Temporal lobe (tissue), 1 donor: ENCODE data around the gene PYURF. TPM values are rescaled to one million over a fixed set of nuclear protein-coding genes. Genes with fewer than 3 reads are reported as not detected.

Source experiments
- total RNA-seq: library from RNA; depleted of rRNA; stranded (reverse); fragments of >200 nt; gene quantifications from one replicate; pipeline ENCODE4 v1.2.3, GENCODE V29; 2014

Gene PYURF
- total RNA-seq, 1 donor from 2014 or later = 66.6 TPM

Other genes with a start within 250 kb of the PYURF start
- gene PPM1K, start 239.2 kb downstream of the PYURF start, total RNA-seq = 86.1 TPM
- 3.9 TPM for gene HERC6, start 144.9 kb downstream of the PYURF start, total RNA-seq
- 2.0 TPM for gene HERC5, start 66.7 kb downstream of the PYURF start, total RNA-seq
- 52.9 TPM for gene HERC3, start 68.7 kb upstream of the PYURF start, total RNA-seq
- 43.5 TPM for gene NAP1L5, start 174.1 kb upstream of the PYURF start, total RNA-seq